A549 (cell line): ENCODE results near the gene PRCP.

Experiments
- CTCF ChIP-seq: fragments of >200 bp; sonication (Bioruptor Twin); formaldehyde crosslinking; IDR thresholded peaks from 3 replicates; pipeline ENCODE4 v1.5.1; 2016
- HMGXB4 ChIP-seq: fragments of 250-450 bp; sonication (Bioruptor Pico); IDR thresholded peaks from 2 replicates; pipeline ENCODE4 v1.5.0; 2021; ENCODE audit warnings: mild to moderate bottlenecking, moderate library complexity, borderline replicate concordance
- HOXB5 ChIP-seq: fragments of 250-450 bp; sonication (Bioruptor Pico); IDR thresholded peaks from 2 replicates; pipeline ENCODE4 v1.5.0; 2020; ENCODE audit warnings: mild to moderate bottlenecking, moderate library complexity
- RAD21 ChIP-seq, 2 experiments: fragments of >200 bp in 1 of 2; sonication (Bioruptor Twin) in 1 of 2; formaldehyde crosslinking in 1 of 2; IDR thresholded peaks in 1 of 2; conservative IDR thresholded peaks in 1 of 2; 2 replicates in 1 of 2; 3 replicates in 1 of 2; pipeline ENCODE4 v1.6.1; 2012 to 2018; ENCODE audit warnings: inconsistent platforms in 1 of 2
- SMC3 ChIP-seq: fragments of >200 bp; sonication (Bioruptor Twin); formaldehyde crosslinking; IDR thresholded peaks from 3 replicates; pipeline ENCODE4 v1.6.1; 2018; ENCODE audit warnings: inconsistent platforms

- TF ChIP-seq CTCF (no peak), HMGXB4 (CRISPR knock-in tag) (no peak), RAD21 (conservative IDR thresholded peaks at IDR 0.05 in 1 of 2, IDR thresholded peaks at IDR 0.05 in 1 of 2) (no peak), HOXB5 (CRISPR knock-in tag) (no peak), SMC3 (no peak)
Observed at GRCh38 chr11:82811369-82811768, 88.9 kb downstream of the PRCP start.
